GM18517 (cell line): ENCODE data around the gene ZNF536.
"Not testable (repeated sequence)": the region's sequence is repeated elsewhere in the genome, so short reads cannot be mapped to it uniquely, and the experiment has no call there.

Experiments used
- ATAC-seq: cut with Tn5 transposase; IDR thresholded peaks from one replicate; pipeline ENCODE4 v1.9.1; 2021; ENCODE audit warnings: mild to moderate bottlenecking, moderate library complexity; ENCODE audit not compliant: unreplicated experiment

ZNF536 gene

DNA sequence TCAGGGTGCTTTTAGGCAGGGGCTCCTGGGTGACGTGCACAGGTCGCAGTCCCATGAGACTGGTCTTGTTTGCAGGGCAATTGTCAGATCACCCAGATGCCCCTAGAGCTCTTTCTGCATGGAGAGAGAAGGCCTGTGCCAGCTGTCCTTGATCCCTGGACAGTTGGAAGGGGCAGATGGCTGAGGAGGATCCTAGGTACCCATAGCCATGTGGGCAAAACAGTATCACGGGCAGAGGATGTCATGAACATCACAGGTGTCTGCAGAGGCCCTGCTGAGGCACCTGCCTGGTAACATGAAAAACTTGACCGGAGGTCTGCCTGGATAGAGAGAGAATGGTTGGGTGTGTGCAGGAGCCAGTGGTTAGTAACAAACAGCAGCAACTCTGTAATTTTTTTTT lies 99.3 kb downstream of the ZNF536 start:
- no peak for ATAC-seq

DNA sequence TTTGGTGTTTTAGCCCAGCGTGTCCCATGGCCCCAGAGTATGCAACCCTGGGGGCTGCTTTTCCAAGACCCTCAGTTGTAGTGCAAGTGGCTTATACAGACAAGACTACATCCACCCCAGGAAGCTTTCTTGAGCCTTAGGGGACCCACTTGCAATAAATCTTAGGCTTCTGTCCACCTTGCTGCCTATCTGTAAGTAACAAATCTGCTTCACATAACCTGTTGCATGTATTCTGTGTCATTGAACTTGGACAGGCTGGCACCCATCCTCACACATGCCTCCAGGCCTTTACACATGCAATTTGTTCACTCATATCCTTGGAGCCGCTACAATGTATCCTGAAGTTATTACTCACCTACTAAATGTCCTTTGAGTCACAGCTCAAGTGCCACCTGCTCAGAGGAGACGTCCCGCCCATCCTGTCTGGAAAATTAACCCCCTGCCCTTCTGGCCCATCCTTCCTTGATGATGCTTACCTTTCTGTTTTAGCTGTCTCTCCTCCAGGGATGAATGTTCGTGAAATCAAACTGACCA lies 101.2 kb downstream of the ZNF536 start:
- no peak for ATAC-seq

- no peak for ATAC-seq
These were observed 104.8 kb downstream of the ZNF536 start for GRCh38 chr19:30476997-30477396.

DNA sequence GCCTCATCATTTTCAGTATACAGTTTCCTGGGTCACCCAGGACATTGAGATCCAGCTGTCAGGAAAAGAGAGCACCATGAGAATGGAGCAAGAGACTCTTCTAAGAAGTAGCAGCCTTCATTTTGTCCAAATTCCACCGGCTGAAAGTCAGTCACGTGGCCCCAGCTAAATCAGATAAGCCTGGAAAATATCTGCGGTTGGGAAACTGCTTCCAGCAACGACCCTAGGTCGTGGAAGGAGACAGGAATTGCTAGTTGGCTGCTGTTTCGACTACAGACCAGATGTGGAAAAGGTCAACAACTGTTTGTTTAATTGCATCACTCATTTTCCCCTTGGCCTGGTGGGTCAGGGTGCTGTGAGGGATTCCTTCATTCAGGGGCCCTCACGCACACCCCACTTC lies 107.0 kb downstream of the ZNF536 start:
- ATAC-seq: no peak

- ATAC-seq: no peak
These were observed 107.9 kb downstream of the ZNF536 start for GRCh38 chr19:30480097-30480496.

DNA sequence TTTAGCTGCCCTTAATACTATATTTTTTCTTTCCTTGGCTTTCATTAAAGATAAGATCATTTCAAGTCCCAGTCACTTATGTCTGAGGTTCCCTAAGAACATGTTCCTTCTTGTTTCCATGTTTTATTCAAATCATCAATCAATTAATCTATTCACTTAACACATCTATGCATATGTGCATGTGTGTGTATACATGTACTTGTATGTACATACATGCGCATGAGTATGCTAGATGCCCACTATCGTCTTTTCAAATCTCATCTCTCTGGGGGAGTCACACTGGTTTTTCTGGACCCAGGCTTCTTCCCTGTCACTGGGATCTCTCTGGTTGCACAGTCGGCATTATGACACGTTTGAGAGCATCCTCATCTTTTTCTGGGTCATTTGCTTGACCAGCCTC lies 108.9 kb downstream of the ZNF536 start:
- no peak for ATAC-seq

GRCh38 chr19:30481823-30482222 lies 109.6 kb downstream of the ZNF536 start:
- no peak for ATAC-seq

- no peak for ATAC-seq
These were observed 110.8 kb downstream of the ZNF536 start for GRCh38 chr19:30482956-30483355.

DNA sequence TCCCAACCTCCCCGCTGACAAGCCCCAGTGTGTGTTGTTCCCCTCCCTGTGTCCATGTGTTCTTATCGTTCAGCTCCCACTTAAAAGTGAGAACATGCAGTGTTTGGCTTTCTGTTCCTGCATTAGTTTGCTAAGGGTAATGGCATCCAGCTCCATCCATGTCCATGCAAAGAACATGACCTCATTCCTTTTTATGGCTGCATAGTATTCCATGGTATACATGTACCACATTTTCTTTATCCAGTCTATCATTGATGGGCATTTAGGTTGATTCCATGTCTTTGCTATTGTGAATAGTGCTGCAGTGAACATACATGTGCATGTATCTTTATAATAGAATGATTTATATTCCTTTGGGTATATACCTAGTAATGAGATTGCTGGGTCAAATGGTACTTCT lies 114.1 kb downstream of the ZNF536 start:
- ATAC-seq: not testable (repeated sequence)

DNA sequence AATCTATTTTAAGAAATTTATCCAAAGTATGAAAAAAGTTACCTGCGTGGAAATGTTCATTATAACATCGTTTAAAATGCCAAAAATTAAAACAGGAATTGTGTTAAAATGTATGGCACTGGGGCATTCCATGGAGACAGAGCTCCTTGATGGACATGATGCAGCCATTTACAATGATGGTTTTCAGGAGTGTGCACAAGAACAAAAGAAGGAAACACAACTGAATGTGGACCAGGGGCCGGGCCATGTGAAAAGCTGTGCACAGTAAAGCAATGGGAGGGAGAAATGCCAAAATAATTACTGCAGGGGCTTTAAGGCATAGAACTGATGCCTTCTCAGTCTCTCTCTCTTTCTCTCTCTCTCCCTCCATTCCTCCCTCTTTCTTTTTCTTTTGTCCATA lies 115.0 kb downstream of the ZNF536 start:
- ATAC-seq: no peak

DNA sequence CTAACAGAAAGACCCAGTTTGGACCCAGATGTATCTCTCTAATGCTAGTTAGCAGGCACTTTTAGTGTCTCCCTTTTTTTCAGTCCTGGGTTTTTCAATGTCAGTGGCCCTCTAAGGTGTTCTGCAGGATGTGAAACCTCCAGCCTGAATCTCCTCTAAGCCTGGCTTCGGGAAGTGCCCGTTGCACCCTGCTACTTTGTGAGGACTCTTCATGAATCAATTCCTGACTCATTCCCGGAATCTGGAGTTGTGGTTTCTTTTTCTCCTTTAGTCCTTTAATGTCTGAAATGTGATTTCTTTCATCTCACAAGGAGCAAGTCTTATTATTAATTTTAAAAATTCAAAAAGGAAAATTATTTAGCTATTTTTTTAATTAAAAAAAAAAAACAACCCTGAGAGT lies 116.0 kb downstream of the ZNF536 start:
- no peak for ATAC-seq

DNA sequence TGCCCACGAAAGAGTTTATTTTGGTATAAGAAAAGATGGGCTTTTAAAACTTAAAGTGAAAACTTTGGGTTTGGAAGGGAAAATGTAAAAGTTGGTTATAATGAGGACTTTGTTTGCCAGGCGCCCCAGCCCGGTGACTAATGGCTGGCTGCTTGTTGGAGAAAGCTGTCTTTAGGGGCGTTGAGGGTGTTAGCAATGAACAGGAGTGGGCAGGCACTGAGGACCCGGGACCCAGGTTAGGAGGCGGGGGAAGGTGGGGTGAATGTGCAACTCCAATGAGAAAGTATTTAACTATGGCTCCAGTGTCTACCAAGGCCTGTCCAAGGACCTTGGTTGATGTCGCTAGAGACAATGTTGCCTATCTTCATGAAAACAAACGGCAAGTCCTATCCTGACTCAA lies 118.6 kb downstream of the ZNF536 start:
- ATAC-seq: no peak

GRCh38 chr19:30492586-30493270 lies 120.5 kb downstream of the ZNF536 start:
- no peak for ATAC-seq

DNA sequence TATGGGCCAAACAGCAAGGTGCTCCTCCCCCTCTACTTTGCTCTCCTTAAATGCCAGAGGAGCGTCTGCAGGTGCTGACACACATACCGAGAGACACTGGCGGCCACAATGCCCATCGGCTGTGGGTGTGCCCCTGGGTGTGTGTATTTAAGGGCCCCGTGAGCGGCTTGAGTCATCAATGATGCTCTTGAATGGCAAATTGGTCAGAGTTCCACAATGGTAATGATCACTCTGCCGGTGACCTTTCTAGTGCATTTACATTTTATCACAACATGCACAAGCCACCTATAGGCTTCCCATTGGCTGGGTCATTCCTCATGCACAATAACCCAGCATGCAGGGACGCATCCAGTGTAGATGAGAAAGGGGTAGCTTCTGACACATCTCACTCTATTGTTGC lies 124.8 kb downstream of the ZNF536 start:
- no peak for ATAC-seq

- ATAC-seq: not testable (repeated sequence)
These were observed 125.9 kb downstream of the ZNF536 start for GRCh38 chr19:30498085-30498484.

DNA sequence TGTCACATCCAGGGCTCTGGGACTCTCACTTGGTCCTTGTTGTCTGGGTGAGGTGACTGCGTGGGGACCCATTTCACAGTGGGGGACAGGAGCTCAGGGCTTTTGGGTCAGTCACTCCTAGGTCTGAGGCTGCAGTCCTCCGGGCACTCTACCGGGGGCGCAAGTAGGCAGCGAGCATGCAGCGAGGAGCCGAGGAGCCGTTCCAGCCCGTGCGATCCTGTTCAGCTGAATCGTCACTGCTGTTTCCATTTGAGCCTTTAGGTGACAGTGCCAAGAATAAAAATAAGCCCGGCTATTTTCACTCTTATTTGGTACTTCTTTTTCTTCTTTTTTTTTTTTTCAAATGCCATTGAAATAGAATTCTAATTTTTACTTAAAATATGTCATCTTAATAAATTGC lies 126.5 kb downstream of the ZNF536 start:
- no peak for ATAC-seq

DNA sequence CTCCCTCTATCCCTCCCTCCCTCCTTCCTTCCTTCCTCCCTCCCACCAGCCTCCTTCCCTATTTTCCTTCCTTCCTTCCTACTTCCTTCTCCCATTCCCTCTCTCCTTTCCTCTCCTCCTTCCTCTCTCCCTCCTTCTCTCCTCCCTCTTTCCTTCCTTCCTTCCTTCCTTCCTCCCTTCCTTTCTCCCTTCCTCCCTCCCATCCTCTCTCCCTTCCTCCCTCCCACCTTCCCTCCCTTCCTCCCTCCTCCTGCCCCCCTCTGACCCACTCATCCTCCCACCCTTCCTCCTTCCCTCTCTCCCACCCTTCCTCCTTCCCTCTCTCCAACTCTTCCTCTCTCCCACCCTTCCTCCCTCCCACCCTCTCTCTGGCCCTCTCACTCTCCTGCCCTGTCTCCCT lies 132.1 kb downstream of the ZNF536 start:
- no peak for ATAC-seq

DNA sequence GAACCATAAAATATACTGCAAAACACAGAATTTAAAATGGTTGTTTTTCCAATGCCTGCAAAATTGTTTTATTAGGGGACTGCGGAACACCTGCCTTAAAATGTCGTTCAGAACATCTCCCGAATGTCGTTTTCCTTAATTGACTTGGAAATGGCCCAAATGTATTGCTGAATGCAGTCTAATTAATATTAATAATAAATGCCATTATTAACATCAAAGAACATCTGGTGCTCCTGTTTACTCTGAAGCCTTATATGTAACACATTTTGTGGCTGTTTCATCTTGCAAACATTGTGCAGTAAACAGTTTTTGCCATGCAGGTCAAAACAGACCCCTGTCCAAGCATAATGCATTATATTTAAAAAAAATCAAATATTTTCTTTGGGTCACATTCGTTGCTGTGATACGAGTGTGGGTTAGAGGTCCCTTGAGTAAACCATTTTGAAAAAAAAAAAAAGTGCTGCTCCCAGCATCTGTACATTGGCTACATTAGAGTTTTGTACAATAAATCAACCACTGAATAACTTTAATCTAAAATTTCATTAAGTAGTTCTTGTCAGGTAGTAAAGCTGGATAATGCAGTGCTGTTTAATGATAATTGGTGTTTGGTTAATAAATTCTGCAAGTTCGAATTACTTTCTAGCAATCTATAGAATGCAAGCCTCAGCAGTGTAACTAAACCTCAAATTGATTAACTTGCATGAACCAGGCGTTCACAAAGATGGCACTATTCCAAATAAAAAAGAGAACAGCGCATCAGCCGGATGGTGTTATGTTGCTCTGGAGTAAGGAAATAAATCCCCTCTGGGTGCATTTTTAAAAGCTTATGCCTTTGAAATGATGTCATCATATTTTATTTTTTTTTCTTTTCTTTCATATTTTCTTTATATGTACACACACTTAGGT lies 140.2 kb downstream of the ZNF536 start:
- ATAC-seq: no peak

GRCh38 chr19:30513082-30513411 lies 140.9 kb downstream of the ZNF536 start:
- no peak for ATAC-seq

DNA sequence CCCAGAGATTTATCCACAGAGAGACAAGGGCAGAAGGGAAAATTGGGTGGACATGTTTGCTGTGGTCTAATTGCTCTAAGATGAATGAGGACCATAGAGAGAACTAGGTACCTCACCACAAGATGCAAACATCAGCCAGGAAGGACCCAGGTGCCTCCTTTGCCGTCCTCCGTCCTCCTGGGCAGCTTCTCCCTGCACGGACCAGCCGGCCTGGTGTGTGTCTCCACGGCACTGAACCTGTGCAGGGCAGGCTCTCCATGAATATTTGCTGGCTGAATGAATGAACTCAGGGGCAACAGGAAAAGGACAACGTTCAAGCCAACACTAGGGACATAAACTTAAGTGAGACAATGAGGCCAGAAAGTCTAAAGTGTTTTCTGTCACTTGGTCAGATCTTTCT lies 143.9 kb downstream of the ZNF536 start:
- no peak for ATAC-seq

- no peak for ATAC-seq
These were observed 144.3 kb downstream of the ZNF536 start for GRCh38 chr19:30516531-30516930.

GRCh38 chr19:30518965-30519606 lies 146.9 kb downstream of the ZNF536 start:
- no peak for ATAC-seq
